HG03175 (cell line): ENCODE results near the gene HOXD12.

Experiments
- ATAC-seq: cut with Tn5 transposase; IDR thresholded peaks from one replicate; pipeline ENCODE4 v1.9.1; 2021; ENCODE audit warnings: mild to moderate bottlenecking, moderate library complexity; ENCODE audit not compliant: unreplicated experiment

HOXD12 gene

DNA sequence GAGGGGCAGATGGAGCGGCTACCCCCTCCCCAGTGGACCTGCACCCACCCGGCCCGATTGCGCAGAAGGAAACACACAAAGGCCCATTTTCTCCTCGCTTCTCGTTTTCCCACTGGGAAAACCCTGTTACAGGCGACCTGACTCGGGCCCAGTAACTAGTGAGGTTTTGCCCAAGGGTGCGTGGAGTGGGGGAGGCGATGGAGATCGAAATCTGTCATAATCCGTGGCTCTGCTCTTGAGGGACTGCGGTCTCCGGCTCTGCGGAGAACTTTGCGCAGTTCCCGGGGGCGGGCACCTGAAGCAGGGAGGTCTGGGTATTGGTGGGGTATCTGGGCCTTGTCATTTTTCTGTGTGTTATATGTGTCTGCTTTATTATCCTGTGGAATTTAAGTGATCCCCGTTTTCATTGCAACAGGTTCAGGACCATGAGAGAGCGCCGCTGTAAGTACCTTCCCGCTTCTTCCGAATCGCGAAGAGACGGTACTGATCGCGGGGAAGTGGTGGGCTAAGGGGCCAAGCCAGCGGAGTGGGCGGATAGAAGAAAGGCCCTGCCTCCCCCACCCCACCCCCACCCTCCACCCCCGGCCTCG is 47.7 kb downstream of the HOXD12 start:
- no peak for ATAC-seq

GRCh38 chr2:176147800-176148496 is 48.4 kb downstream of the HOXD12 start:
- no peak for ATAC-seq

GRCh38 chr2:176148751-176149421 is 49.3 kb downstream of the HOXD12 start:
- no peak for ATAC-seq

- no peak for ATAC-seq
Observed at GRCh38 chr2:176149481-176149938, 49.9 kb downstream of the HOXD12 start.

DNA sequence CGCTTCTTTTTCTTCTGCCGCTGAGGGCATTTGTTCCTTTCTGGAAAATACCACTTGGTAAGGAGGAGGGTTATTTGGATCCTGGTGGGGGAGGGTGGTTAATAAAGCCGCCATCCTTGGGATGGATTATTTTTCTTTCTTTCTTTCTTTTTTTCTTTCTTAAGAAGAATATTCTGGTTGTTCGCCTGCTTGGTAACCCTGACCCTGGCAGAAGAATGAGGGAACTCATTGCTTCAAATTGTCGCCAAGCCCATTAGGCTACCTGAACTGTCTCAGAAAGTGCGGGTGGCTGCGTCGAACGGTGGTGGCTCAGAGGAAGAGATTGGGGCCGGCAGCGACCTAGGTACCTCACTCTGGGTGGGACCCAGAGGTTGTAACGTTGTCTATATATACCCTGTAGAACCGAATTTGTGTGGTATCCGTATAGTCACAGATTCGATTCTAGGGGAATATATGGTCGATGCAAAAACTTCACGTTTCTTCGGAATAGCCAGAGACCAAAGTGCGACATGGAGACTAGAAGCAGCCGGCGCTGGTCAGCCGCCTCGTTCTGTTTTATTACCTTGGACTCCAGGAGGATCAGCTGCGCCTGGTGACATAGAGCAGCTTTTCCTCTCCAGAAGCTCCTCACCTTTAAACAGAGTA is 50.5 kb downstream of the HOXD12 start:
- ATAC-seq, result no peak

DNA sequence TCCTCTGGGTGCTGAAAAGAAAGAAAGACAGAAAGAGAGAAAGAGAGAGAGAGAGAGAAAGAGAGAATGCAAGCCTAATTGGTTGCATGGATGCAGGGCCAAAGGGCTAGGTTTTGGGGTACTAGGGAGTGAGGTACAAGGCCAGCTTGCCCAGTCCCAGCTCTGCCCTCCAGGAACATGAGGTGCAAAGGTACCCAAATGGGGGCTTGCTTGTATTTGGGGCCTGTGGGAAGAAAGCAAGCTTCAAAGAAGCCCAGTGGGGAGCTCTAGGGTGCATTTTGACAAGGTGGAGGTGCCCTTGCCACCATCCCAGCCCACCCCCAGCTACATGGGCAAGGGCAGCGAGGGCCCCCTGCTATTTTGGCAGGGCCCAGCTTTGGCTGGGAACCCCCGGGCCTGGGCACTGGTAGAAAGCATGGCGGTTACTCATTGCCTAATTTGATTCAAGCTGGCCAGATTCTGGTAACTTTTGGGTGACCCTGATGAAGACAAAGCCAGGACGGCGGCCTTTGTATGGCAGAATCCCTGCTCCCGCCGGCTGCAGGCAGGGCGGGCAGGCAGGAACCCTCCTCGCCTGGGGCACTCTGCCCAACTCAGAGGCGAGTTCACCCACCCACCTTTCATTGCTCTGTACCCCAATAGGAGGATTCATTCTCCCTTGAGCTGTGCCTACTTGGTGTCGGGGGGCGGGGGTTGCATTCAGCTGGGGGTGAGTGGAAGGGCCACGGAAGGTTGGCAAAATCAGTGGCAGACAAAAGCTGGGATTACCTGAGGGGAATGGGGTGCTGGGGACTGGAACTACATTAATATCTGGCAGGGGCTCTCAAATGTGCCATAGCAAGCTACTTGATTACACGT is 51.2 kb downstream of the HOXD12 start:
- no peak for ATAC-seq

GRCh38 chr2:176151442-176152287 is 52.1 kb downstream of the HOXD12 start, which contains the start of gene HOXD4:
Gene HOXD4 (plus strand): TSS chr2:176151550. CDS start chr2:176151634, 84 bp downstream.
- ATAC-seq, result no peak
